Esophagus muscularis mucosa (tissue), 3 donors: ENCODE measurements around the gene ACTC1.

Experiments used
- POLR2A ChIP-seq: fragments of 450-650 bp; IDR thresholded peaks from one replicate; pipeline ENCODE4 v1.6.1; 2017; ENCODE audit warnings: antibody characterized with exemption, moderate library complexity, mild to moderate bottlenecking, low read depth
- POLR2AphosphoS5 ChIP-seq, 2 donors: sonication (generic); formaldehyde crosslinking; IDR thresholded peaks; one replicate each; pipeline ENCODE4 v1.6.1; 2017; ENCODE audit warnings: antibody characterized with exemption in 2 of 2
- TF ChIP-seq, protein P1 (sequence below), 3 experiments: fragments of 200-600 bp in 2 of 3; fragments of 450-650 bp in 1 of 3; sonication (generic) in 2 of 3; IDR thresholded peaks; one replicate each; pipeline ENCODE4 v1.5.1; 2017 to 2019; ENCODE audit warnings: antibody characterized with exemption in 3 of 3, mild to moderate bottlenecking in 2 of 3, moderate library complexity in 1 of 3

- TF ChIP-seq, protein P1, sequence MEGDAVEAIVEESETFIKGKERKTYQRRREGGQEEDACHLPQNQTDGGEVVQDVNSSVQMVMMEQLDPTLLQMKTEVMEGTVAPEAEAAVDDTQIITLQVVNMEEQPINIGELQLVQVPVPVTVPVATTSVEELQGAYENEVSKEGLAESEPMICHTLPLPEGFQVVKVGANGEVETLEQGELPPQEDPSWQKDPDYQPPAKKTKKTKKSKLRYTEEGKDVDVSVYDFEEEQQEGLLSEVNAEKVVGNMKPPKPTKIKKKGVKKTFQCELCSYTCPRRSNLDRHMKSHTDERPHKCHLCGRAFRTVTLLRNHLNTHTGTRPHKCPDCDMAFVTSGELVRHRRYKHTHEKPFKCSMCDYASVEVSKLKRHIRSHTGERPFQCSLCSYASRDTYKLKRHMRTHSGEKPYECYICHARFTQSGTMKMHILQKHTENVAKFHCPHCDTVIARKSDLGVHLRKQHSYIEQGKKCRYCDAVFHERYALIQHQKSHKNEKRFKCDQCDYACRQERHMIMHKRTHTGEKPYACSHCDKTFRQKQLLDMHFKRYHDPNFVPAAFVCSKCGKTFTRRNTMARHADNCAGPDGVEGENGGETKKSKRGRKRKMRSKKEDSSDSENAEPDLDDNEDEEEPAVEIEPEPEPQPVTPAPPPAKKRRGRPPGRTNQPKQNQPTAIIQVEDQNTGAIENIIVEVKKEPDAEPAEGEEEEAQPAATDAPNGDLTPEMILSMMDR (IDR thresholded peaks at IDR 0.05): no peak
- no peak for TF ChIP-seq POLR2A
- no peak for TF ChIP-seq POLR2AphosphoS5 (IDR thresholded peaks at IDR 0.05)
Measured at GRCh38 chr15:34812369-34812768, 17.0 kb upstream of the ACTC1 start.
